Measurements from ENCODE around the gene KLC4.

DNA sequence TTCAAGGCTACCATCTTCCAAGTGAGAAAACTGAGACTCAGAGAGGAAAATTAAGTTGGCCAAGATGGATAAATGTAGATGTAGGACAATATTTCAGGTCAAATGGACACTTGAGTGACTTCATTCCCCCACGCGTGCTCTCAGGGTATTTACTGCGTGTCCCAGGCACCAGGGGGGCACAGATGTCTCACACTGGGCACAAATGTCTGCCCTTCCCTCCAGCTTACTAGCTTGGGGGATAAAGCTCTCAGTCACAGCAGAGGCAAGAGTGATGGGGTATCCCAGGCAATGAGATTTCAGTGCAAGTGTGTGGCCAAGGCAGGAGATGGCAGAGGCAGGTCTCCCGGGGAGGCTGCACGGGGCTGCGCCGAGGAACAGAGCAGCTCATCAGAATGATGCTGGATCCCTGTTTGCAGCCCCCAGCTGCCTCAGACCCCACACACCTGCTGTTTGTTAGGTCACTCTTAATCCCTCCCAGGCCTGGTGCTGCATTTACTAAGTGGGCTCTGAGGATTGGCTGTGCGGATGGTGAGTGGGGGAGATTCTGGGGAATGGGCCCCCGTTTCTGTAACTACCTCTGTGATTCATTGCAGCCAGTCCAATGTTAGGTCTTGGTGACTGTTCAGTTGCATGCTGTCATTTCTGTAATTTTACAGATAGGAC lies 60.8 kb downstream of the KLC4 start:
- TF ChIP-seq, protein P1, sequence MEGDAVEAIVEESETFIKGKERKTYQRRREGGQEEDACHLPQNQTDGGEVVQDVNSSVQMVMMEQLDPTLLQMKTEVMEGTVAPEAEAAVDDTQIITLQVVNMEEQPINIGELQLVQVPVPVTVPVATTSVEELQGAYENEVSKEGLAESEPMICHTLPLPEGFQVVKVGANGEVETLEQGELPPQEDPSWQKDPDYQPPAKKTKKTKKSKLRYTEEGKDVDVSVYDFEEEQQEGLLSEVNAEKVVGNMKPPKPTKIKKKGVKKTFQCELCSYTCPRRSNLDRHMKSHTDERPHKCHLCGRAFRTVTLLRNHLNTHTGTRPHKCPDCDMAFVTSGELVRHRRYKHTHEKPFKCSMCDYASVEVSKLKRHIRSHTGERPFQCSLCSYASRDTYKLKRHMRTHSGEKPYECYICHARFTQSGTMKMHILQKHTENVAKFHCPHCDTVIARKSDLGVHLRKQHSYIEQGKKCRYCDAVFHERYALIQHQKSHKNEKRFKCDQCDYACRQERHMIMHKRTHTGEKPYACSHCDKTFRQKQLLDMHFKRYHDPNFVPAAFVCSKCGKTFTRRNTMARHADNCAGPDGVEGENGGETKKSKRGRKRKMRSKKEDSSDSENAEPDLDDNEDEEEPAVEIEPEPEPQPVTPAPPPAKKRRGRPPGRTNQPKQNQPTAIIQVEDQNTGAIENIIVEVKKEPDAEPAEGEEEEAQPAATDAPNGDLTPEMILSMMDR (conservative IDR thresholded peaks at IDR 0.05; ENCODE audit: low read length), result no peak
- TF ChIP-seq EZH2phosphoT487 (IDR thresholded peaks at IDR 0.05; ENCODE audit: borderline replicate concordance, low read depth, low read length), result no peak

All from OCI-LY7 (cell line).